Hindlimb muscle (tissue), 1 donor: Measurements from ENCODE around the gene OSBPL5. TPM values are rescaled to one million over a fixed set of nuclear protein-coding genes. Genes with fewer than 3 reads are reported as not detected.
A peak's percentile ranks its signal among the peaks of the same experiment; 100 is the strongest.
"Not testable (repeated sequence)": the region's sequence is repeated elsewhere in the genome, so short reads cannot be mapped to it uniquely, and the experiment has no call there.

ENCODE experiments used
- DNase-seq: peaks from one replicate; pipeline ENCODE4 v3.0.0-alpha.2; 2013
- polyA plus RNA-seq: library from polyadenylated mRNA; unstranded; fragments of 120-200 nt; gene quantifications from one replicate; pipeline ENCODE4 v1.2.1, GENCODE V29; 2013; ENCODE audit not compliant: insufficient read length

OSBPL5 gene
- polyA plus RNA-seq, 1 donor = 13.2 TPM

DNA sequence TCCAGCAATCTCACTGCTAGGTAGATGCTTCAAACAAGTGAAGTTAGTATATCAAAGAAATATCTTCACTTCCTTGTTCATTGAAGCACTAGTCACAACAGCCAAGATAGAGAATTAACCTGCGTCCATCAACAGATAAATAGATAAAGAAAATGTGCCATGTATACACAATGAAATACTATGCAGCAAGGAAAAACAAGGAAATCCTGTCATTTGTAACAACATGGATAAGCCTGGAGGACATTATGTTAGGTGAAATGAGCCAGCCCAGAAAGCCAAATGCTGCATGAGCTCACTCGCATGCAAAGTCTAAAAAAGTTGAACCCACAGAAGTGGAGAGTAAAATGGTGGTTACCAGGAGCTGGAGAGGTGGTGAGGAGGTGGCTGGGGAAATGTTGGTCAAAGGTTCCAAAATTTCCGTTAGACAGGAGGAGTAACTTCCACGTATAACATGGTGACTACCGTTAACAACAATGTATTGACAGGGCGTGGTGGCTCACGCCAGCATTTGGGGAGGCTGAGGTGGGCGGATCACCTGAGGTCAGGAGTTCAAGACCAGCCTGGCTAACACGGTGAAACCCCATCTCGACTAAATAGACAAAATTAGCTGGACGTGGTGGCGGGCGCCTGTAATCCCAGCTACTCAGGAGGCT is 84.3 kb downstream of the OSBPL5 start:
- no peak for DNase-seq

GRCh38 chr11:3080104-3080503 is 85.0 kb downstream of the OSBPL5 start:
- no peak for DNase-seq

GRCh38 chr11:3077846-3078440 is 87.2 kb downstream of the OSBPL5 start:
- DNase-seq = no peak

- DNase-seq = no peak
Observed at GRCh38 chr11:3077189-3077836, 87.8 kb downstream of the OSBPL5 start.

GRCh38 chr11:3074912-3075589 is 90.1 kb downstream of the OSBPL5 start:
- DNase-seq = no peak

DNA sequence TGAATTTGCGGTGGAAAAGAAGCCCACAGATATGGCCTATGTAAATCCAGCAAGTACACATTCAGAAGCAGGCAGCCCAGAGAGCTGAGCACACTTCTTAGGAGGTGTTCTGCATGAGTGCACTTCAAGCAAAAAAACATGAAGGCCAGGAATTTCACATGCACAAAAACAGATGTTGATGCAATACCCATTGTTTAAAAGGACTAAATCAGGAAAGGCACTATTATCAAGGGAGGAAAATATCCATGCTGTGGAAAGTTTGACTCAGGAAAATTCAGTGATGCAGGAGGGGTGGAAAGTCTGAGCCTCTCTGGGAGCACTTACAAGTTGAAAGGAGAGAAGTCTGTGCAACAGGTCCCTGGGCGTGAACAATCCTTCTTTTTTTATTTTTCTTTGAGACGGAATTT is 92.1 kb downstream of the OSBPL5 start:
- DNase-seq = peak; percentile 84

DNA sequence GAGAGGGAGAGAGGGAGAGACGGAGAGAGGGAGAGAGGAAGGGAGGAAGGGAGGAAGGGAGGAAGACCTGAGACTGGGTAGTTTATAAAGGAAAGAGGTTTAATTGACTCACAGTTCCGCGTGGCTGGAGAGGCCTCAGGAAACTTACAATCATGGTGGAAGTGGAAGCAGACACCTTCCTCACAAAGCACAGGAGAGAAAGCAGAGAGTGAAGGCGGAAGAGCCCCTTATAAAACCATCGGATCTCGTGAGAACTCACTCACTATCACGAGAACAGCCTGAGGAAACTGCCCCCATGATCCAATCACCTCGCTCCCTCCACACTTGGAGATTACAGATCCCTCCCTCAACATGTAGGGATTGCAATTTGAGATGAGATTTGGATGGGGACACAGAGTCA is 95.7 kb downstream of the OSBPL5 start:
- no peak for DNase-seq

GRCh38 chr11:3066308-3066707 is 98.8 kb downstream of the OSBPL5 start:
- DNase-seq = not testable (repeated sequence)

GRCh38 chr11:3064709-3065108 is 100.4 kb downstream of the OSBPL5 start:
- DNase-seq = not testable (repeated sequence)

DNA sequence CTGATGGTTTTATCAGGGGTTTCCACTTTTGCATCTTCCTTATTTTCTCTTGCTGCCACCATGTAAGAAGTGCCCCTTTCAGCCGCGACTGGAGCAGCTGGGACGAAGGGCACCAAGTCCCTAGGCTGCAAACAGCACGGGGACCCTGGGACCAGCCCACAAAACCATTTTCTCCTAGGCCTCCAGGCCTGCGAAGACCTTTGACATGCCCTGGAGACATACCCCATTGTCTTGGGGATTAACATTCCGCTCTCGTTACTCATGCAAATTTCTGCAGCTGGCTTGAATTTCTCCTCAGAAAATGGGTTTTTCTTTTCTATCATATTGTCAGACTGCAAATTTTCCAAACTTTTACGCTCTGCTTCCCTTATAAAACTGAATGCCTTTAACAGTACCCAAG is 101.2 kb downstream of the OSBPL5 start:
- DNase-seq = not testable (repeated sequence)

DNA sequence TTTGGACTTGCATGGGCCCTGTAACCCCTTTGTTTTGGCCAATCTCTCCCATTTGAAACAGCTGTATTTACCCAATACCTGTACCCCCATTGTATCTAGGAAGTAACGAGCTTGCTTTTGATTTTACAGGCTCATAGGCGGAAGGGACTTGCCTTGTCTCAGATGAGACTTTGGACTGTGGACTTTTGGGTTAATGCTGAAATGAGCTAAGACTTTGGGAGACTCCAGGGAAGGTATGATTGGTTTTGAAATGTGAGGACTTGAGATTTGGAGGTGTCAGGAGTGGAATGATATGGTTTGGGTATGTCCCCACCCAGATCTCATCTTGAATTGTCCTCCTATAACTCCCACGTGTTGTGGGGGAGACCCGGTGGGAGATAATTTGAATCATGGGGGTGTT is 101.7 kb downstream of the OSBPL5 start:
- not testable (repeated sequence) for DNase-seq

- DNase-seq = no peak
Observed at GRCh38 chr11:3060436-3061025, 104.6 kb downstream of the OSBPL5 start.

DNA sequence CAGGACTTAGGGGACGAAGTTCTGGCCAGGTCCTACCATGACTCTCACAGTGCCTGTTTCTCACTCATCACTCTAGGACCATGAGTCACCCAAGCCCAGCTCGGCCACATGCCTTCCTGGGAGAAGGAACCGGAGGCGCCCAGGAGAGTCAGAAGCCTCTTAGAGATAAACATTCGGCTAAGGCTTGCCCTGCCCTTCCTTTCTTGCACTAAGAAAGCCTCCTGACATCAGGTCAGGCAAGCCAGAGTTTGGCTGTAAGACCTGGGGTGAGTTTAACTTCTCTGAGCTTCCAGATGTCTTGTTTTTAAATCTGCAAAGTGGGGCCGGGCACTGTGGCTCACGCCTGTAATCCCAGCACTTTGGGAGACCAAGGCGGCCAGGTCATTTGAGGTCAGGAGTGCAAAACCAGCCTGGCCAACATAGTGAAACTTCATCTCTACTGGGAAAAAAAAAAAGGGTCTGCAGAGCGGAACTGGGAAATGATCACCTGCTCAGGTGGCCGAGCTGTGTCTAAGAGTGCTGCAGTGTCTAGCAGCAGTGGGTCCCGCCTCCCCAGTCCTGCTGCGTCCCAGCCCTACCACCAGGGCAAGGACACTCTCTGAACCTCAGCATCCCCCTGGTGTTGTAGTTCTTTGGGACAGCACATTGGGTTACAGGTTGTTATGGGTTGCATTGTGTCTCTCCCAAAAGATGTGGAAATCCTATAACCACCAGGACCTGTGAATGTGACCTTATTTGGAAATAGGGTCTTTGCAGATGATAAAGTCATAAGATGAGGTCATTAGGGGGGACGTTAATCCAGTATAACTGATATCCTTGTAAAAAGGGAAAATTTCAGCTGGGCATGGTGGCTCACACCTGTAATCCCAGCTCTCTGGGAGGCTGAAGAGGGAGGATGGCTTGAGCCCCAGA is 106.1 kb downstream of the OSBPL5 start:
- no peak for DNase-seq

GRCh38 chr11:3057069-3057963 is 107.8 kb downstream of the OSBPL5 start, which contains the start of gene CARS1:
Gene CARS1, minus strand, starts transcription at chr11:3057423. Its CDS starts 56 bp downstream, at chr11:3057367.
- peak; percentile 96 for DNase-seq

- no peak for DNase-seq
Observed at GRCh38 chr11:3056296-3057068, 108.6 kb downstream of the OSBPL5 start.

- no peak for DNase-seq
Observed at GRCh38 chr11:3055891-3056290, 109.2 kb downstream of the OSBPL5 start.

DNA sequence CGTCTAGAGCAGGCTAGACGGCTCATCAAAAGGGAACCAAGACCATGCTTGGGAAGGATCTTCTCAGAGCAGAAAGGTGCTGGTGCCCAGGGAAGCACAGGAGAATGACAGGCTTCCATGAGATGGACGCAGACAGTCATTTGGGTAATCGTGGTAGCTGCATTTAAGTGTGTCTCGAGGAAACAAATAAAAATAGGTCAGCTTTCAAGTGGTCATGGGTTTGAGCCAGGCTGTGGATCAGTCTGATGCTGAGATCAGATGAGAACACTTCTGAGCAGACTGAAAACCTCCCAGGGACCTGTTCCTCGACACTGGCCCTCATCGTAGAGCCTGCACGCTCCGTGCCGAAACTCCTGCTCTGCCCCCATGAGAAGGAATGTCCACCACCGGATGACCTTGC is 112.5 kb downstream of the OSBPL5 start:
- no peak for DNase-seq

DNA sequence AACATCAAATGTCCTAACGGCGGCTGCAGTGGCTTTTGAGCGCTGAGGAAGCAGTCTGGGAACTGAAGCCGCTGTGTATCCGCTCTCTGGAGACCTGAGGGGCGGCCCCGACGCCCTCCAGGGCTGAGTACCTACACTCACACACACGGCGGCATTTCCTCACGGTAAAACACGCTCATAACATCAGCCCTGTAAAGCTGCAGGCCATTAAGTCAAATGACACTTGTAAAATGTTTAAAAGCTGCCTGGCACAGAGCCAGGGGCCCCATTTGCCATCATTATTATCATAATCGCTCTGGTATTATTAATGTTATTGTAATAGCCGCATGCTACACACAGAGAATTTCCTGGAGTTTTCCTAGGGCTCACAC is 113.0 kb downstream of the OSBPL5 start:
- no peak for DNase-seq

- no peak for DNase-seq
Observed at GRCh38 chr11:3051196-3052108, 113.7 kb downstream of the OSBPL5 start.
